CD4-positive, alpha-beta T cell treated with Interleukin-6 at 100 ng/mL for 8 hours (primary cell): ENCODE results near the gene ZFP2.
"Not testable (repeated sequence)": the region's sequence is repeated elsewhere in the genome, so short reads cannot be mapped to it uniquely, and the experiment has no call there.

Experiments used
- DNase-seq: peaks from one replicate; pipeline ENCODE4 v3.0.0-alpha.2; 2020; ENCODE audit warnings: mixed read lengths, low spot score

The ZFP2 gene

GRCh38 chr5:178895615-178896571 is at the start of gene ZFP2:
Gene ZFP2 (plus strand): TSS chr5:178895913. CDS start chr5:178931314, 35,401 bp downstream.
- peak; percentile 25 for DNase-seq

- DNase-seq = no peak
Observed at GRCh38 chr5:178849316-178849715, 46.4 kb upstream of the ZFP2 start.

- DNase-seq = no peak
Observed at GRCh38 chr5:178851951-178852350, 43.8 kb upstream of the ZFP2 start.

GRCh38 chr5:178854284-178854683 is 41.4 kb upstream of the ZFP2 start:
- no peak for DNase-seq

- peak; percentile 89 for DNase-seq
Observed at GRCh38 chr5:178859625-178860521, 35.8 kb upstream of the ZFP2 start, which contains the start of gene ZNF354B. Gene ZNF354B (plus strand): TSS chr5:178859953. CDS start chr5:178861048, 1,095 bp downstream.

- not testable (repeated sequence) for DNase-seq
Observed at GRCh38 chr5:178860615-178861014, 35.1 kb upstream of the ZFP2 start.

GRCh38 chr5:178861627-178862026 is 34.1 kb upstream of the ZFP2 start:
- no peak for DNase-seq

GRCh38 chr5:178866946-178867345 is 28.8 kb upstream of the ZFP2 start:
- DNase-seq = no peak

GRCh38 chr5:178869577-178869976 is 26.1 kb upstream of the ZFP2 start:
- no peak for DNase-seq

GRCh38 chr5:178870411-178870810 is 25.3 kb upstream of the ZFP2 start:
- DNase-seq = no peak

- DNase-seq = no peak
Observed at GRCh38 chr5:178872302-178872701, 23.4 kb upstream of the ZFP2 start.

- not testable (repeated sequence) for DNase-seq
Observed at GRCh38 chr5:178883115-178883694, 12.5 kb upstream of the ZFP2 start.

- no peak for DNase-seq
Observed at GRCh38 chr5:178883815-178884430, 11.8 kb upstream of the ZFP2 start.

- DNase-seq = no peak
Observed at GRCh38 chr5:178899289-178899688, 3.6 kb downstream of the ZFP2 start.

GRCh38 chr5:178902849-178903248 is 7.1 kb downstream of the ZFP2 start:
- DNase-seq = no peak

GRCh38 chr5:178931846-178932760 is 36.4 kb downstream of the ZFP2 start:
- DNase-seq = no peak

- no peak for DNase-seq
Observed at GRCh38 chr5:178940569-178941360, 45.1 kb downstream of the ZFP2 start, which contains the start of gene ZNF454. Gene ZNF454 (plus strand): TSS chr5:178941198. CDS start chr5:178942792, 1,594 bp downstream.

GRCh38 chr5:178941361-178941760 is 45.6 kb downstream of the ZFP2 start:
- DNase-seq = no peak

GRCh38 chr5:178965465-178966055 is 69.8 kb downstream of the ZFP2 start:
- DNase-seq = no peak
